Stimulated activated CD4-positive, alpha-beta T cell treated with anti-CD3 and anti-CD28 coated beads, Interleukin-1b, Interleukin-23, amount 100 ng/mL, for 24 hours (primary cell): ENCODE measurements around the gene MRPL45.
A peak's percentile ranks its signal among the peaks of the same experiment; 100 is the strongest.
"Not testable (repeated sequence)": the region's sequence is repeated elsewhere in the genome, so short reads cannot be mapped to it uniquely, and the experiment has no call there.

Experiments
- DNase-seq, 4 experiments: peaks; one replicate each; pipeline ENCODE4 v3.0.0-alpha.2; 2020; ENCODE audit warnings: low read depth in 4 of 4, low spot score in 1 of 4

The MRPL45 gene

DNA sequence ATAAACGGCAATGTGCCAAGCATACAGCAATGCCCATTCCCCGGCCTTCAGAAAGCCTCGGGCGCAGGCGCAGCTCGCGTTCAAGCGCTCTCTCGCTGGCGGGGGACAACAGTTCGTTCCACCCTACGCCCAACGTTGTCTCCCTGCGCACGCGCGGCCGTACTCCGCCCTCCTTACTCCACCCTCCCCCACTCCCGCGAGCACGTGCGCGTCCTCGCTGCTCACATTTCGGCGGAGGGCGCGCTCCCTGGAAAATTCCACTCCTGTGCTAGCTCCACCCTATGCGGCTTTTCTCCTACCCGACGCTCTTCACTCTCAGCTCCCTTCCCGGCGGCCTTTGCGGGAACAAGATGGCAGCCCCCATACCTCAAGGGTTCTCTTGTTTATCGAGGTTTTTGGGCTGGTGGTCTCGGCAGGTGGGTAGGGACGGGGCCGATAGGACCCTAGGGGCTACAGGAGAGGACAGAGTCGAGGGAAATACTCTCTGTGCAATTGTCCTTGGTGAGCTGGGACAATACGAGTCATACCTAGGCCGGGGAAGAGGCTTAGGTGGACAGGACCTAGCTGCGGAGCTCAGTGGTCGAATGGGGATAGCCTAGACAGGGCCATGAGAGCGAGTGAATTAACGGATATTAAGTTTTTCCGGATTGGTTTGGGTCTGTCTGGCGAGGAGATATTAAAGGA, at the start of gene MRPL45:
MRPL45 (plus strand) TSS at position 335 of the 684 bp plus-strand sequence; CDS start at position 351, 16 bp downstream.
- DNase-seq = peak; percentile 84 to 95 (median 92)

DNA sequence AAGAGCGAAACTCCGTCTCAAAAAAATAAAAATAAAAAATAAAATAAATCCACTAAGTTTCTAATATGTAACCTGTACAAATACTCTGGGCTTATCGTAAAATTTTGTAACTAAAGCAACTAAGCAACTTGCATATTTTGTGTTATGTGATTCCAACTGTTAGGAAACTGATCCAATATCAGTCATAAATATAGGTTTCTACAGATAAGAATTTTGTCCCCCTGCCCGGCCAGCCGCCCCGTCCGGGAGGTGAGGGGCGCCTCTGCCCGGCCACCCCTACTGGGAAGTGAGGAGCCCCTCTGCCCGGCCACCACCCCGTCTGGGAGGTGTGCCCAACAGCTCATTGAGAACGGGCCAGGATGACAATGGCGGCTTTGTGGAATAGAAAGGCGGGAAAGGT, 43.8 kb upstream of the MRPL45 start:
- DNase-seq = not testable (repeated sequence)

DNA sequence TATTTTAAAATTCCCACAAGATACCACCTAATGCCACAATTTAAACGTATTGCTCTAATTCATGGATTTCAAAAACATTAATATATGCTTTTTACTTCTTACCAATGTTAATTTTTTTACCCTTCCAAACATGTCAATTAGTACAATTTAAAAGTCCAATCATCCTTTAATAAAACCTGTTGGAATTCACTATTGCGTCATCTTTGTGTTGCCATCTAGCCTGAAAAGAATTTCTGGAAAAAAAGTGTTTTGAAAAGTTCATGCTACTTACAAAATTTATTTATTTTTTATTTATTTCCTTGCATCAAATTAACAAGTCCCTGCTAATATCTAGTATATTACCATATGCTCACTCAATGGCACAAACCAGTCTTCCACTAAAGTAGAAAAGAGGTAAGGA, 42.6 kb upstream of the MRPL45 start:
- not testable (repeated sequence) for DNase-seq

DNA sequence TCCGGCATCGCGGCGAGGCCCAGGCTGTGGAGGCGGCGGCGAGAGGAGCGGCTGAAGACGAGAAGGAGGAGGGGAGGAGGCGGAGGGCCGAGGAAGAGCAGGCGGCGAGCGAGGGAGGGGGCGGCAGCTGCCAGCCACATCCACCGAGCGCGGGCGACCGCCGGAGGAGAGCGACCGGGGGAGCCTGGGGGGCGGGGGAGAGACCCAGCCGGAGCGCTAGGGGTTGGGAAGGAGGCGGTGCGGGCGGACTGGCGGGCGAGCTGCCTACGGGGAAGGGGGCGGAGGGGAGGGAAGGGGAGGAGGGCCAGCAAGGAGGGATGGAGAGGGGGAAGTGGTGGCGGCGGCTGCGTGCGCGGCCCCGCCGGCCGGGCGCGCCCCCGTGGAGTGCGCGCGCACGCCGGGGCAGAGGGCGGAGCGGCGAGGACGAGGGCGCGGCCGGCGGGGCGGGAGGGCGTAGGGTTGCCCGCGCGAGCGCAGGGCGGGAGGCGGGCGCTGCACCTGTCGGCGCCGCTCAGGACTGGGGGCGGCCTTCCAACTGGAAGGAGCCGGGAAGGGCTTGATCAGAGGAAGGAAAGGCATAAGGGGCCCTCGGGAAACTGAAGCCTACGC, 39.9 kb upstream of the MRPL45 start:
- DNase-seq = peak; percentile 56 to 78 (median 62)

DNA sequence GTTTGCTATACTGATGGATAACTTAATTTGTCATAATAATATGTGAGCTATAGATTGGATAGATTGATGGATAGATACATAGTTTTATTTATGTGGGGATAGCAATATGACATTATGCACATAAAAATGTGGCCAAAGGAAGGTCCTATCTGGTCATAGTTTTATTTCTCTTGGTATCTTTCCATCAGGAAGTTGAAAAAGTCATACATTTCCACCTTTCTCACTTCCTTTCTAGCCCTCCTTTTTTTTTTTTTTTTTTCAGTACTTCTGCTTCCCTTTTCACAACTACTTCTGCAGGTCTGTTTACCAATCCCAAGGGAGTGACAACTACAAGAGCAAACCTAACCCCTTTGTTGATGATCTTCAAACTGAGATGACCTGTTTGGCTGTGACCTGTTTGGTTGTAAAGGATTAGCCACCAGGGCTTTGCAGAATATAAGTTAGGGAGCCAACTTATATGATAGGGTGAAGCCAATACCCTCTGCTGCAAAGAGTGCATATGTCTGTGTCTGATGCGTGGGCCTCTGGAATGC, 30.9 kb upstream of the MRPL45 start:
- DNase-seq = not testable (repeated sequence)

DNA sequence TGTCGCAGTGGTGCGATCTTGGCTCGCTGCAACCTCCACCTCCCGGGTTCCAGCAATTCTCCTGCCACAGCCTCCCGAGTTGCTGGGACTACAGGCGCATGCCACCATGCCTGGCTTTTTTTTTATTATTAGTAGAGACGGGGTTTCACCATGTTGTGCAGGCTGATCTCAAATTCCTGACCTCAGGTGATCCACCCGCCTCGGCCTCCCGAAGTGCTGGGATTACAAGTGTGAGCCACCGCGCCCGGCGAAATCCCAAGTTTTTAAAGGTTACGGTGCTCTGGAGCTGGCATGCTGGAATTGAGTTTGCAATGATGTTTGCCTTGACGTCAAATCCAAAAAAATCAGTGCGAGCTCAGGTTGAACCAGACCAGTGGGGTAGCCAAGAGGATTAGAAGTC, 30.4 kb upstream of the MRPL45 start:
- not testable (repeated sequence) for DNase-seq

DNA sequence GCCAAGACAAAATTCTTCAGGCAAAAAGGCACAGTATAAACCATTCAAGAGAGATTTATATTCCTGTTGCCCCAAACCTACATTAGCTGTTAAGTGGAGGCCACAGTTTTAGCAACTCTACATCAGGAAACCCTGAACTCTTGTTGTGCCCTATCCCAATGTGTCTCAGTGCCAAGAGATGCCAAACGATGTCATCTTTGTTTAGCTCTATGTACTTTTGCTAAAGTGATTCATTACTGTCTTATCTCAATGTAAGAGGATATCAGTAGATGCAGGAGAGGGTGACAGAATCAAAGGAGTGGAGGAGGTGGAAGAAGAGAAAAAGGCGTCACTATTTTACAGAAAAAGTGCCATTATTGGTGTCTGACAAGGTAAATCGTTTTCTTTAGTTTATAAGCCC, 28.8 kb upstream of the MRPL45 start:
- DNase-seq = not testable (repeated sequence)

DNA sequence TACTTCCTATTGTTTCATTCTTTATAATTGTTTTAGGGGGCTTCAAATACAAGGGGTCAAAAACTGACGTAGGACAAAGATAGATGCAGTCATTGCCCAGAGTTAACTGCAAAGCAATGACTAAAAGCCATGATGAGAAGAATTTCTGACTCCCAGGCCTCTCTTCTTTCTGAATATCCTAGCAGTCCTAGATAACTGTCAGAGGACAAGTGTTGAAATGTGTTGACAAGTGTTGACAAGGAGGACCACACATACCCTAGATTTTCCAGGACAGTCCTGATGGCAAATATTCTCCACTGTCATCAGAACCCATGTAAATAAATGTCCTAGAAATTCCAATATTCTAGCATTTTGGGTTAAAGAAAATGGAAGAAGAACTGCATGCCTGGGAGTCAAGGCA, 27.9 kb upstream of the MRPL45 start:
- not testable (repeated sequence) for DNase-seq

DNA sequence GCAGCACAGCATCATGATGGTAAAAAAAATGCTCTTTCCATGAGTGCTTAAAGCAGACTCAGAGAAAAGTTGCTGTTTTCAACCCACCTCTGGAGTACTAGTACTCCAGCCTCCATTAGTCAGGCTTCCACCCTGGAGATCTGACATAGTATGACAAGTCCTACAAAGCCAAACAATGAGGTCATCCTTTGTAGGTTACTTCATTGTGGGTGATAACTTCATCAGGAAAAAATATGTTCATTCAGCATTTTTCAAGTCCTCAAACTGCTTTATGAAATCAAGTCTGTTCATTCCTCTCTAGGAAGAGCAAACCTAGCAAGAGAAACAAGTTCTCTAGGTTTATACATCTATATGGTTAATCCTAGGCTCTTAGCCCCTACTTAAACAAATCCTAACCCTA, 27.4 kb upstream of the MRPL45 start:
- DNase-seq = not testable (repeated sequence)

DNA sequence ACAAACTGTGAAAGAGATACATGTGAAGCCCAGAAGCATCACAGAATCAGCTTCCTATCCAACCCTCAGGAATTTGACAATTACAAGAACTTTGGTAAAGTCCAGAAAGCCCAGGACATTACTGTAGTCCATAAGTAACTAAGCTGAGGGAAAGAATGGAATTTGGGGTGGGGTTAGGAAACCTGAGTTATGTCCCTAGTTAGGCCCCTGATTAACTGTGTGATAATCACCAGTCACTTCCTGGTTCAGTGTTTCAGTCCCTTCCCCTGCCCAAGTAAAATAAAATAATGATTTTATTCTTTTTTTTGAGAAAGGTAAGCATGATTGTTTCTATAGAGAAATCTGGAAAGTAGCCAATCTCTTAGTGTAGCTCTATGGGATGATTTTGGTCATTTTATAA, 11.0 kb upstream of the MRPL45 start:
- not testable (repeated sequence) for DNase-seq

DNA sequence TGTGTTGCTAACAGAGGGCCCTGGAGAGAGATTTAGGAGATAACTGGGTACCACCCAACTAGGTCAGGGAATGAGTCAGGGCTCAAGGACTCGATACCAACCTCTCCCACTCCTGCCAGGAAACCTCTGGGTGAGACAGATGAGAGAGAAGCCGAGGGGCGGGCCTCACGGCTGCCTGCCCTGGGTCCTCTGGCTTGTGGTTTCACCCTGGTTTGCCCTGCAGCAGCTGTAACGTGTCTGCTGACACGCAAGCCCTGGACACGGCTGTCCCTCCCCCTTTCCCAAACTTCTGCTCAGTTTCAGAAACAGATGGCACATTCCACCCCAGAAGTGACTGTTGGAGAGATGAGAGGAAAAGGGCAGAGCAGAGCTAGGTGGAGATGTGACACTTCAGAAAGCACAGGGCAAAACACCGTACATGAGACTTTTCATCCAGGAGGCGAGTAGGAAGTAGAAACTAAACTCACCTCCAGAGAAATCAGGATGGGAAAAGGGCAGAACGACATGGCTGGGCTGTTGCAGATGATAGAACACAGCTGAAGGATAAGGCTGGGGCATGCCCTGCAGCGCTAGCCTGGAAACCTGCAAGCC, 10.4 kb upstream of the MRPL45 start:
- DNase-seq = peak in 1 of 4 experiments; percentile 13

DNA sequence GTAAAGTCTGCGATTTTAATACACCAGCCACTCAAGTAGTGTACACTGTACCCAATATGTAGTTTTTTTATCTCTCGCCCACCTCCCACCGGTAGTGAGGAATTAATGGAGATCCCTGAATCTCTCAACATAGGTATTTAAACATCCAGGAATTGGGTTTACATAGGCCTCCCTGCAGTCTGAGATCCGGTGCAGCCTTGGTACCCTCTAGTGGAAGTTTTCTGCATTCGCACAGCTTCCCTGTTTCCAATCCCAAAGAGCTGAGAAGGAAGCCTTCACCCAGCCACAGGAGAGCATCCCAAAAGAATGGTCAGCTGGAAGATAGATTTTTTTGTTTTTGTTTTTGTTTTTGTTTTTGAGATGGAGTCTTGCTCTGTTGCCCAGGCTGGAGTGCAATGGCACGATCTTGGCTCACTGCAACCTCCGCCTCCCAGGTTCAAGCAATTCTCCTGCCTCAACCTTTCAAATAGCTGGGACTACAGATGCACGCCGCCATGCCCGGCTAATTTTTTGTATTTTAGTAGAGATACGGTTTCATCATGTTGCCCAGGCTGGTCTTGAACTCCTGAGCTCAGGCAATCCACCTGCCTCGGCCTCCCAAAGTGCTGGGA, 8.6 kb upstream of the MRPL45 start:
- DNase-seq = not testable (repeated sequence)

DNA sequence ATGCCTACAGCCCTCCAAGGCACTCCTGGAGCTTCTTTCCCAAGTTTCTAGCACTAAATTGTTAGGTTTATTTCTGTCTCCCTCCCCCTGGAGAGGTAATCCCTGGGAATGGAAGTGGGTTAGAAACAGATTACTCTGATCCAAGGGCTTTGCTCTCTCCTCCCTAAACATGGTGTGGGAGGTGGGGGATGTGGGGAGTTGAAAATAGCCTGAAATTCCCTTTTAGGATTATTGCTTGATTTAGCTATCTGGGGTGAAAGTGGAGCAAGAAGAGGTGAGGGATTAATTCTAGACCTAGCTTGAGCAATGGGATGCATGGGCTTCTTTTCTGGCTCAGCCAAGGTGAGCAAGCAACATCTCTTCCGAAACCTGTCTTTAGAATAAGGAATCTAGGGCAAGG, 7.2 kb upstream of the MRPL45 start:
- DNase-seq = not testable (repeated sequence)

DNA sequence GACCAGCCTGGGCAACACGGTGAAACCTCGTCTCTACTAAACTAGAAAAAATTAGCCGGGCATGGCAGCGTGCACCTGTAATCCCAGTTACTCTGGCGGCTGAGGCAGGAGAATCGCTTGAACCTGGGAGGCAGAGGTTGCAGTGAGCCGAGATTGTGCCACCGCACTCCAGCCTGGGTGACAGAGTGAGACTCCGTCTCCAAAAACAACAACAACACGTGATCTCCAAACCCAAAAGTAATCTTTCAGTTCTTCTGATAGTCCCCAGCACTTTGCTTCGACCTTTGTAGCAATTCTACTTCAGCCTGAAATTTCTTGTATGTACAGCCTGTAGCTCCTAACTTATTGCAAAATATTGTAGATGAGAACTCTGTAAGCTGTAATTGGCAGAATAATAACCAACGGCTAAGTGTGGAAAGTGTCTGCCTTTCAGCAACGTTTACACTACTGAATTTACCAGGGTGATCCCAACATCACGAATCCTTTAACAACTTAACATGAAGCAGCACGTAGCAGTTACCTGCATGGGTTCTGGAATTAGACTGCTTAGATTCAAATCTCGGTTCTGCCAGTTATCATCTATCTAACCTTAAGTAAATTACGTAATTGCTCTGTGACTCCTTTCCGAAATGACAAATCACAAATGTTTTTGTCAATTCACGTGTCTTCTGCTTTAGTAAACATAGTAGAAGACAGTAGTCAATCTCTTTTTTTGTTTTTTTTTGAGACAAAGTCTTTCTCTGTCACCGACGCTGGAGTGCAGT, 1.2 kb upstream of the MRPL45 start:
- not testable (repeated sequence) for DNase-seq

DNA sequence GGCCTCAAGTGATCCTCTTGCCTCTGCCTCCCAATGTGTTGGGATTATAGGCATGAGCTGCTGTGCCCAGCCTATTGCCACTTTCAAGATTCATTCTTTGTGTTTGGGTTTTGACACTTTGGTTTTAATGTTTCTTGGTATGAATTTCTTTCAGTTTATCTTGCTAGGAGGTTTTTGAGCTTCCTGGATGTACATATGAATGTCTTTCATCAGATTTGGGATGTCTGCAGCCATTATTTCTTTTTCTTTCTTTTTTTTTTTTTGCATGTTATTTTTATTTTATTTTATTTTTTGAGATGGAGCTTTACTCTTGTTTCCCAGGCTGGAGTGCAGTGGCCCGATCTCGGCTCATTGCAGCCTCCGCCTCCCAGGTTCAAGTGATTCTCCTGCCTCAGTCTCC, 18.5 kb downstream of the MRPL45 start:
- DNase-seq = no peak

DNA sequence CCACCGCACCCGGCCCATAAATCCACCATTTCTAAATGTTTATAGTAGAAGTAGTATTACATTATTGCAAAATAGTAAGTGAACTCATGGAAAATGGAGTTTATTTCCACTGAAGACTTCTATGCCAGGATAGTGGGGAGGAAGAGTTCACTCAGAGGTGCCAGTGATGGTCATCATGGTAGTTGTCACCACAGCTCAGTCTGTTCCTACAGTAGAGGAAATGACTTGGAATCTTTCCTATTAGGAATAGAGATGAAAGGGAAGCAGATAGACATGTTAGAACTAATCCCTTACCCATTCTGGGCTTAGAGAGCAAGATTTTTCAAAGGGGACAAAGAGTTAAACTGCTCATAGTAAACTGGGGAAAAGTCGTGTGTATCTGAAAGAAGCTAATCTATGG, 20.1 kb downstream of the MRPL45 start:
- DNase-seq = no peak

DNA sequence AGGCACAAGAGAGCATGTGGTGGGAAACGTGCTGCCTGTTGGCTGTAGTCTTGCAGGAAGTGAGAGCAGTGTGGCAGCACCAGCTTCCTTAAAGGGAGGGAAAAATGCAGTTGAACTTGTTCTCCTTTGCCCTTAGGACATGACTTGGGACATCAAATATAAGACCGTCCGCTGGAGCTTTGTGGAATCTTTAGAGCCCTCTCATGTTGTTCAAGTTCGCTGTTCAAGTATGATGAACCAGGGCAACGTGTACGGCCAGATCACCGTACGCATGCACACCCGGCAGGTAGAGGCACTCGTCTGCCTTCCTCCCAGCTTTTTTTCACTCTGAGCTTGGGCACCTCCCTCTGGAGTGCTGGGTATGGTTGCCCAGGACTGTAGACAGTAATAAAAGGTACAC, 23.5 kb downstream of the MRPL45 start:
- no peak for DNase-seq

DNA sequence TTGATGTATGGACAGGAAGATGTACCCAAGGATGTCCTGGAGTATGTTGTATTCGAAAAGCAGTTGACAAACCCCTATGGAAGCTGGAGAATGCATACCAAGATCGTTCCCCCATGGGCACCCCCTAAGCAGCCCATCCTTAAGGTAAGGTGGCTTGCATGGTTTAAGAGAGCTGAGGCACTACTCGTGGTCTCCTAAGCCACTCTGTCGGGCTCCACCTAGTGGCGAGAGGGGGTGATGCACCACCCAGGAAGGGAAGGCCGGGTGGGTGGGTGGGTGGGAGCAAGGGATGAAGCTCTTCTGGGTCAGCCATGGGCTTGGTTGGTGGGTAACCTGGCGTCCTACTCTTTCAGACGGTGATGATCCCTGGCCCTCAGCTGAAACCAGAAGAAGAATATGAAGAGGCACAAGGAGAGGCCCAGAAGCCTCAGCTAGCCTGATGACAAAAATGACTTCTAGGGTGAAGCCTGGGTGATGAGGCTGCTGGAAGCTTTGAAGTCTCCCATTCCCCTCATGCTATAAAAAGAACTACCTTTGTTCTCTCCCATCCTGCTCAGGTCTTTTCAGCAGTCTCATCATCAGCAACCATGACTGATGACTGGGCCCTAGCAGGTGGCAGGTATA, 25.3 kb downstream of the MRPL45 start:
- peak; percentile 45 to 55 (median 50) for DNase-seq

DNA sequence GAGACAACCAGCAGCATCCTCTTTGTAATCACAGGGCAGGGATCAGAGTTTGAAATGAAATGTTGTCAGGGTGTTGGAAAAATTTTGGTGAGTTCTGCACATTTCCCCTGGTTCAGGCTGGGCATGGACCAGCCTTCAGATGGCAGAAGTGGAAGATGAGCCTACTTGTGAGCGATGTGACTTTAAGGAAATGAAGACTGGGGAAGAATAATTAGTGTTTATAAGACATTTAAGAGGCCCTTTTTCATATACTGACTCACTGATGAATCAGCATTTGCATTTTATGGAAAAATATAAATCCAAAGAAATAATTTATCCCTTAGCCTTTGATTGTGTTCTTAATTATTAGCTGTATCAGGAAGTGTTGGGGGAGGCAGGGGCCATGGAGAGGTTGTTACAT, 25.9 kb downstream of the MRPL45 start:
- no peak for DNase-seq

DNA sequence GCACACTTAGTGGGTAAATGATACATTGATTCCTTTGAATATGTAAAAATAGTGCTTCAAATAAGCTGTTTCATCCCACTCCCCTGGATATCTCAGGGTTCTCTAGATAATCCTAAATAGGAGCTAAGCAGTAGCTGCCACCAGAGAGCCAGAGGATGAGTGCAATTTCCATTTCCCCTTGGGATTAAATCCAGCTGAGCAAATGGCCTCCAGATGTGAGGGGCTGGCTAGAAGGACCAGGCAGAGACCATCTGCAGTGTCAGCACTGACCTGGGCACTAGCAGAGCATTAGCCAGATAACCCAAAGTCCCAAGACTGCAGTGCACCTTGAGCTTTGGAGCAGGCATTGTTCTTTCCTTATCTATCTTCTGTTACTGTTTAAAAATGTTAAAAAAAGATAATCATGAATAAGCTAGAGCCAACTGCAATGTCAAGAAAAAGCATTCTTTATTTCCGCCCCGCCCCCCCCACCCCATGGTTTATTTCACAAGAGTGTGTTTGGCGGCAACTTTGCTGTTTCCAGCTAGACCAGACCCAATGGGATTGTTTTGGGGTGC, 27.3 kb downstream of the MRPL45 start:
- DNase-seq = no peak
